Stimulated activated CD8-positive, alpha-beta memory T cell treated with anti-CD3 and anti-CD28 coated beads, Interleukin-4, amount 100 ng/mL, for 48 hours (primary cell): ENCODE data around the gene CMSS1.
"Not testable (repeated sequence)": the region's sequence is repeated elsewhere in the genome, so short reads cannot be mapped to it uniquely, and the experiment has no call there.

Experiments
- DNase-seq: peaks from one replicate; pipeline ENCODE4 v3.0.0-alpha.2; 2020

The CMSS1 gene

DNA sequence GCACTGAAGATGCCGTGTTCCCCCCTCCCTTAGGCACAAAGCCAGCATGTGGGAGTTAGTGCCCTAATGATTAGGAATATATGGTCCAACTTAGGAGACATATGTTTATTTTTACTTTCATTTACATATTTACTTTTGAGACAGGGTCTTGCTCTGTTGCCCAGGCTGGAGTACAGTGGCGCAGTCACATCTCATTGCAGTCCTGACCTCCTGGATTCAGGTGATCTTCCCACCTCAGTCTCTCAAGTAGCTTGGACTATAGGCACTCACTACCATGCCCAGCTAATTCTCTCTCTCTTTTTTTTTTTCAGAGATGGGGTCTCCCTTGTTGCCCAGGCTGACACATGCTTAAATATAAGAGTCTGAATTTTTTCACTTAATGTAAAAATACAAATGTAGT lies 391.5 kb downstream of the CMSS1 start:
- DNase-seq: no peak

DNA sequence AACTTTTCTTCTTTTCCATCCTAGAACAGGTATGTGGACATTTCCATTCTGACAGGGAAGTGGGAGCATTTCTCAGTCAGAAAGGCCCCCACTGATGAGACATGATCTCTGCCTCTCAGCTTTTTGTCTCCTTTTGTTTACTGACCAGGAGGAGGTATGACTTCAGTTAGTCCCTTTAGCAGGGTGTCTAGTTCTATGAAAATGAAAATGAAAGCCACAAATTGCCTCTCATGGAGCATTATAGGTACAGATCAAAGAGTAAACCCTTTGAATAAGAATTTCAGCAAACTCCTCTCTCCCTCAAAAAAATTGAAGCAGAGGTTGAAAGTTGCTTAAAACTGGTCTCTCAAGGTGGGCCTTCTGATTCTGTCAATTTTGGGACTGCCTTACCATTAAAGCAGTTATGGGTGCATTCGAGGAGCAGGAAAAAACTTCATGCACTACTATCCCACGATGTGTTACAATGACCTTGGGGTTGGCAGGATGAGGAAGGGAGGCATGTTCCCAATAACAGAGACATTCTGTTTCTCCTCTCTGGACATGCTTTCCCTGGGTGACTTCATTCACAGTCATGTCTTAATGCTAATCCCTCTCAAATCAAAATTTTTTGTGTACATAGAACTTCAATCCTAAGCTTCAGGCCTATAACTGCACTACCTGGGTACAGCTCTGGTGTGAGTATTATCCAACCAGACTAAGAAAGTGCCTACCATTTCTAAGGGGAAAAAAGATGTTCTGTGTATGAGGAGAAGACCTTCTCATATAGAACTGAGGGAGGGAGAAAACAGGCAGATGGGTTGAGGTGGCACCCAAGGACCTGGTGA lies 392.5 kb downstream of the CMSS1 start:
- DNase-seq: no peak

DNA sequence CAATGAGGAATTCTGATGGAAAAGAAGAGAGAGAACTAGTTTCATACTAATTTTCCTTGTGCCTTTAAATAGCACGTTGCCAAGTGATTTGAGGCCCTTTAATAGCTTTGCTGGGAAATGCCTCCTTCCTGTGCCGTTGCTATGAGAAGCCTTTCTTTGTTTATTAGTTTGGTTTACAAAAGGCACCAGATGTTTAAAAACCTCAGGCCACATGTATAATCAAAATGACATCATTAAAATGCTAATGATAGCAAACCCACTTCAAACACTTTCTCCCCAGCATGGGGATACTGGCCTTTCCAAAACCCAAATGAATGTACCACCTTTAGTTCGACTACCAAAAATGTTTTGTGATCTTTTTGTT lies 393.1 kb downstream of the CMSS1 start:
- DNase-seq: no peak

DNA sequence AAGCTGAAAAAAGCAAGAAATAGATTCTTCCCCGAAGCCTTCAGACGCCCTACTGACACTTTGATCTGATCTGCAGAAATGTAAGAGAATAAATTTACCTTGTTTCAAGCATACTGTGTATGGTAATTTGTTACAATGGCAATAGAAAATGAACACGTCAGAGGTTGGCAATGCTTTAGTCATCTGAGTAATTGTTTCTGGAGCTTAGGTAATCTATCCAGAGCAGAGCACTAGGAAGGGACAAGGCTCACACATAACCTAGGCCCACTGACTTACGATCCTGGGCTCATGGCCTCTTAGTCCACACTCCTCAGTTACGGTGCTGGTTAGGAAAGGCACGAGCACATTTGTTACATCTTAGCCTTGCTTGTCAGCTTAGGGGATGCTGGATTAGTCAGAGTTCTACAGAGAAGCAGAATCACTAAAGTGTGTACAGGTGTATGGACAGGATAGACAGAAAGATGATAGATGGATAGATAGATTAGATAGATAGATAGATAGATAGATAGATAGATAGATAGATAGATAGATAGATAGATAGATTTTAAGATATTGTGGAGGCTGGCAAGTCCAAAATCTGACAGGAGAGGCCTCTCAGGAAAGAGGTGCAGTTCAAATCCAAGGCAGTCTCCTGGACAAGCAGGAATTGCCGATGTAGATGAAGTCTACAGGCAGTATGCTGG lies 396.4 kb downstream of the CMSS1 start:
- DNase-seq: no peak

DNA sequence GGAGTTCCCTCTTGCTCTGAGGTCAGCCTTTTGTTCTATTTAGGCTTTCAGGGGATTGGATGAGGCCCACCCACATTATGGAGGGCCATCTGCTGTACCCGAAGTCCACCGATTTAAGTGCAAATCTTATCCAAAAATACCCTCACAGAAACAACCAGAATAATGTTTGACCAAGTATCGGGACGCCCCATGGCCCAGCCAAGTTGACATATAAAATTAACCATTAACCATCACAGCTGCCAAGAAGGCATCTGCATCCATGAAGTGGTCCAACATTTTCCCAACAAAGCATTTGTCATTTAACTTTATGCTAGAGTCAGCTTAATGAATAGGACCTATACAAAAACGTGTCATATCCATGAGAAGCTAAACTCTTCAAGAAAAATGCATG lies 396.9 kb downstream of the CMSS1 start:
- no peak for DNase-seq

DNA sequence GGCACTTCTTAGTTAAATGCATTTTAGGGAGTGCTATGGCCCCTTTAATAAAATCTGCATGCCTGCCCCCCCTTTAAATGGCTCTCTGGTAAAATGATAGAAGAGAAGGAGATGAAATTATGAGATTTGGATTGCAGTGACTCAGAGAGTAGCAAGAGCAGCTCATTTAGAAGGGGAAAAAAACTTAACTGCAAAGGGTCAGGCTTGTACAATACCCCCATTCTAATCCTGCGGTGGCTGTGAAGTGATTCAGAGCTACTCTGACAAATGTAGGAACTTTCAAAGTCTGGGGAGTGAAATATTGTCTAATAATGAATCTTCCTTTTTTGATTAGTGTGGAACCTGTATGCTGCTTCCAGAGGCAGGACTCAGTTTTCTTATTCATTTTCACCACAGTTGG lies 399.1 kb downstream of the CMSS1 start:
- no peak for DNase-seq

DNA sequence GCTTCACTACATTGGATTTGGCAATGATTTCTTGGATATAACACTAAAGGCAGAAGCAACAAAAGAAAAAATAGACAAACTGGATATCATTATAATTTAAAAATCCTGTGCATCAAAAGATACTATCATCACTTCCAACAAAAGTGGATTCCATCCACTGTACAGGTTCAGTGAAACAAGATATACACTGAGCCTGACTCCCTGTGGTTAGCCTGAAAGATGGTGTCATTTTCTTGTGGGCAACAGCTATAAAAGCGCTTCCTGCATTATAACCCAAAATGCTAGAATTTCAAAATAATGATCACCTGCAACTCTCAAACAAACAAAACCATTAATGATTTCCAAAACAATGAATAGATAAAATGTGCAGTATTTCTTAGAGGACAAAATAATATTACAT lies 403.5 kb downstream of the CMSS1 start:
- no peak for DNase-seq

DNA sequence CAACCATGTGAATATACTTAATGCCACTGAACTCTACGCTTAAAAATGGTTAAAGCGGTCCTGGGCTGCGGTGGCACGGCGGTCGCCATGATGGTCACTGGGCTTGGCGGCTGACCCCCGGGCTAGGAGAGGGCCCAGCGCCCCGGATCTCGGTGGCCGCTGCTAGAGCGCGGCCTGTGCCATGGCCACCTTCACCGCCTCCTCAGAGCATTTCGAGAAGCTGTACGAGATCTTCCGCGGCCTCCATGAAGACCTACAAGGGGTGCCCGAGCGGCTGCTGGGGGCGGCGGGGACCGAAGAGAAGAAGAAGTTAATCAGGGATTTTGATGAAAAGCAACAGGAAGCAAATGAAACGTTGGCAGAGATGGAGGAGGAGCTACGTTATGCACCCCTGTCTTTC lies 407.5 kb downstream of the CMSS1 start:
- DNase-seq: no peak

DNA sequence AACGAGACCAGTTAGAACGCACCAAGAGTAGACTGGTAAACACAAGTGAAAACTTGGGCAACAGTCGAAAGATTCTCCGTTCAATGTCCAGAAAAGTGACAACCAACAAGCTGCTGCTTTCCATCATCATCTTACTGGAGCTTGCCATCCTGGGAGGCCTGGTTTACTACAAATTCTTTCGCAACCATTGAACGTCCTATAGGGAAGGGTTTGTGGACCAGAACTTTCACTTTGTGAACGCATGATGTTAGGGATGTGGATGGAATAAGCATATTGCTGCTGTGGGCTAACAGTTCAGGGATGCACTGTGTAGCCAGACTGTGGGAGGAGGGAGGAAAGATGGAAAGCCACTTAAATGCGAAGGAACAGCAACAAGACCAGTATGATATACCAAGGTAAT lies 408.2 kb downstream of the CMSS1 start:
- no peak for DNase-seq

DNA sequence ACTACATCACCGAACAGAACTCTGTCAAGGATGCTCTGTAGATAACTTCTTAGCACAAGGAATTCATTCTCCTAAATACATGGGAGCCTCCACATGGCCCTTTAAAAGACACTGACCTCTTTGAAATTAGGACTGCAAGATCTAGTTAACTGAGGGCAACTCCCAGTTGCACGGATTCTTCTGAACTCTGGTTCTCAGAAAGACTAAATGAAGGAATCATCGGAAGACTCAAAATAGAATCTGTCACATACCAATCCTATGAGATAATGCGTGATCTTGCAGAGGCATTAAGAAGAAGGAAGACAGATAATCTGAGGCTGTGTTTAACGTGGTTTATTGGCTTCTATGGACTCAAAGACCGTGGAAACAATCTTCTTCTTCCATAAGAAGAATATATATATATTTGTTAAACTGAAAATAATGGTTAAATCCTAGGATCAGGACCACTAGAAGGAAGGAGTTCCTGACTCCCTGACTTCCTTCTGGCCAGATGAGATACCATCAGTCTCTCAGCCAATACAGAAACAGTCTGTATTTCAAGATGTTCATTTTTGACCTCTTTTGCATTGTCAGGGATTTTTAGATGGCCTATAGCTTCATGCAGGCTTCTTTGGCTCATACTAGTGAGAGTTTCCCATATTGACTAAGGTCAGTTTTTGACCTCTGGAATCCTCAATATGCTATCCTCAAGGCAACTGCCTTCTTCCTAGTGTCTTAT lies 409.2 kb downstream of the CMSS1 start:
- no peak for DNase-seq

DNA sequence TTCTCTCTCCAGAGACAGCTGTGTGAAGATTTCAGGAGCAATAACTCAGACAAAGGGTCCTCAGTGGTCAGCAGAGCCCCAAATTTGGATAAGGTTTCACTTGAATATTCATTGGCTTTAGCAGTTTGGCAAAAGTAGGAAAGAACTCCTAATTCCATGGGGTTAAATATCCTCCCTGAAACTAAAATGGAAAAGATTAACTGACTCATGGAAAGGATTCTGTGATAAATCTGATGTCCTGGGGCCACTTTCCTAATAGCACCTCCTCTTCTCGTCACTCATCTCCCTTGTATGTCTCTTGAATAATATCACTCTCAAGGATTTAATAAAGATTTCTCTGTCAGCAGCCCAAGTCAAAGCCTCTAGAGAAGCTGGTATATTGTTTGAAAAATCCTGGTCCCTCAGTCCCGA lies 409.9 kb downstream of the CMSS1 start:
- DNase-seq: no peak

DNA sequence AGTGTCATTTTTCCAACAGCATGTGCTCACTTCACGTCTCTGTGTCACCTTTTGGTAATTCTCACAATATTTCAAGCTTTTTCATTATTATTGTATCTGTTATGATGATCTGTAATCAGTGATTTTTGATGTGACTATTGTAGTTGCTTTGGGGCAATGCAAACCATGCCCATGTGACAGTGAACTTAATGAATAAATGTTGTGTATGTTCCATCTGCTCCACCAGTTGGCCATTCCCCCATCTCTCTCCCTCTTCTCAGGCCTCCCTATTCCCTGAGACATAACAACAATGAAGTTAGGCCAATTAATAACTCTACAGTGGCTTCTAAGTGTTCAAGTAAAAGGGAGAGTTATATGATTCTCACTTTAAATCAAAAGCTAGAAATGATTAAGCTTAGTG lies 410.6 kb downstream of the CMSS1 start:
- DNase-seq: no peak

DNA sequence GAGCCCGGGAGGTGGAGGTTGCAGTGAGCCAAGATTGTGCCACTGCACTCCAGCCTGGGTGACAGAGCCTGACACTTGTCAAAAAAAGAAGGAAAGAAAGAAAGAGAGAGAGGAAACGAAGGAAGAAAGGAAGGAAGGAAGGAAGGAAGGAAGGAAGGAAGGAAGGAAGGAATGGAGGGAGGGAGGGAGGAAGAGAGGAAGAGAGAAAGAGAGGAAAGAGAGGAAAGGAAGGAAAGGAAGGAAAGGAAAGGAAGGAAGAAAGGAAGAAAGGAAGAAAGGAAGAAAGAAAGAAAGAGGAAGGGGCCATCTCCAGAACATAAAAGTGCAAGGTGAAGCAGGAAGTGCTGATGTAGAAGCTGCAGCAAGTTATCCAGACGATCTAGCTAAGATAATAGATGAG lies 411.5 kb downstream of the CMSS1 start:
- not testable (repeated sequence) for DNase-seq

DNA sequence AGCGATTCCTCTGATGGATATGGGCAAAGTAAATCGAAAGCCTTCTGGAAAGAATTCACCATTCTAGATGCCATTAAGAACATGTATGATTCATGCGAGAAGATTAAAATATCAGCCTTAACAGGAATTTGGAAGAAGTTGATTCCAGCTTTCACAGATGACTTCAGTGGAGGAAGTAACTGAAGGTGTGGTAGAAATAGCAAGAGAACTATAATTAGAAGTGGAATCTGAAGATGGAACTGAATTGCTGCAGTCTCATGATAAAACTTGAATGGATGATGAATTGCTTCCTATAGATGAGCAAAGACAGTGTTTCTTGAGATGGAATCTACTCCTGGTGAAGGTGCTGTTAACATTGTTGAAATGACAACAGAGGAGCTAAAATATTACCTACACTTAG lies 413.0 kb downstream of the CMSS1 start:
- DNase-seq: no peak
